Ishikawa (cell line): ENCODE results near the gene OPN5.

Source experiments
- CEBPB ChIP-seq: IDR thresholded peaks from 2 replicates; pipeline ENCODE4 v1.6.1; 2012
- CREB1 ChIP-seq: IDR thresholded peaks from 2 replicates; pipeline ENCODE4 v1.6.1; 2012; ENCODE audit warnings: low read depth
- EGR1 ChIP-seq: IDR thresholded peaks from 2 replicates; pipeline ENCODE4 v1.6.1; 2012
- EP300 ChIP-seq: IDR thresholded peaks from 2 replicates; pipeline ENCODE4 v1.6.1; 2012; ENCODE audit warnings: borderline replicate concordance
- FOXM1 ChIP-seq: IDR thresholded peaks from 2 replicates; pipeline ENCODE4 v1.6.1; 2012; ENCODE audit warnings: low read depth, borderline replicate concordance
- RAD21 ChIP-seq: IDR thresholded peaks from 2 replicates; pipeline ENCODE4 v1.6.1; 2012; ENCODE audit warnings: low read depth
- TAF1 ChIP-seq: IDR thresholded peaks from 2 replicates; pipeline ENCODE4 v1.6.1; 2012; ENCODE audit warnings: low read depth, mild to moderate bottlenecking
- TCF12 ChIP-seq: IDR thresholded peaks from 2 replicates; pipeline ENCODE4 v1.6.1; 2012; ENCODE audit warnings: low read depth
- YY1 ChIP-seq: IDR thresholded peaks from 2 replicates; pipeline ENCODE4 v1.6.1; 2012; ENCODE audit warnings: low read depth
- ZBTB7A ChIP-seq: IDR thresholded peaks from 2 replicates; pipeline ENCODE4 v1.6.1; 2012; ENCODE audit warnings: low read depth
- TF ChIP-seq, protein P1 (sequence below): IDR thresholded peaks from 2 replicates; pipeline ENCODE4 v1.6.1; 2012; ENCODE audit warnings: low read depth, mild to moderate bottlenecking

DNA sequence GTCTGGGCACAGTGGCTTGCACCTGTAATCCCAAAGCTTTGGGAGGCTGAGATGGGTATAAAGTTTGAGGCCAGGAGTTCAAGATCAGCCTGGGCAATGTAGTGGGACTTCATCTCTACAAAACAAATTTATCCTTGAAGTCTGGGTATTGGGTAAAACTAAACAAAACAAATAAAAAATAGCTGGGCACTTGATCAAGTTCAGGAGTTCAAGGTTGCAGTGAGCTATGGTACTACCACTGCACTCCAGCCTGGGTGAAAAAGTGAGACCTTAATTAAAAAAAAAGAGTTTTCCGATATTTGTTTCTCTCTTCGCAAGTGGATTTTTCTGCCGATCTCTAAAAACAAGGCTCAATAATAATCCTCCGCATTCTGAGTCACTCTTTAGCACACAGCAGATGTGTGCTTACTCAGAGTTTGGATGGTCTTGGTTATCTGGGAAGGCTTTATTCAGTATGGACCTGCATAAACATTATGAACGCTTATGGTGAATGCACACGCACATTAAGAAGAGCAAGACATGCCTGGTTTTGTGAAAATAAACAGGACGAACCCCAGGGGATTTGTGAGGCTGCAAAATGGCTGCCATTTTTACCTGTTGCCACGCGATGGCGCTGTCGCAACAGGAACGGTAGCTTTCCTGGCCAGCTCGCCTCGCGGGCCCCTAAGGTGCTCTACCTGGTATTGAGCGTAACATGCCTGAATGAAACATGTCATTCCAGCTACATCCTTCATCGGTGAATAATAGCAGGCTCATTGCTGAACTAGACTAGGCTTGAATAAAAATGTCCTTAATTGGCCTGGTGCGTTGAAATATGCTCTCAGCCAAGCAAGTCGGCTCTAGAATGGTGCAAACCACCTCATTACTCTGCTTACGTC, 6.0 kb downstream of the OPN5 start:
- TF ChIP-seq YY1 (peak; percentile 82), RAD21 (peak; percentile 97), EP300 (no peak), FOXM1 (no peak), TAF1 (no peak), EGR1 (no peak), TCF12 (no peak), CEBPB (no peak), ZBTB7A (no peak), CREB1 (no peak)
- TF ChIP-seq, protein P1, sequence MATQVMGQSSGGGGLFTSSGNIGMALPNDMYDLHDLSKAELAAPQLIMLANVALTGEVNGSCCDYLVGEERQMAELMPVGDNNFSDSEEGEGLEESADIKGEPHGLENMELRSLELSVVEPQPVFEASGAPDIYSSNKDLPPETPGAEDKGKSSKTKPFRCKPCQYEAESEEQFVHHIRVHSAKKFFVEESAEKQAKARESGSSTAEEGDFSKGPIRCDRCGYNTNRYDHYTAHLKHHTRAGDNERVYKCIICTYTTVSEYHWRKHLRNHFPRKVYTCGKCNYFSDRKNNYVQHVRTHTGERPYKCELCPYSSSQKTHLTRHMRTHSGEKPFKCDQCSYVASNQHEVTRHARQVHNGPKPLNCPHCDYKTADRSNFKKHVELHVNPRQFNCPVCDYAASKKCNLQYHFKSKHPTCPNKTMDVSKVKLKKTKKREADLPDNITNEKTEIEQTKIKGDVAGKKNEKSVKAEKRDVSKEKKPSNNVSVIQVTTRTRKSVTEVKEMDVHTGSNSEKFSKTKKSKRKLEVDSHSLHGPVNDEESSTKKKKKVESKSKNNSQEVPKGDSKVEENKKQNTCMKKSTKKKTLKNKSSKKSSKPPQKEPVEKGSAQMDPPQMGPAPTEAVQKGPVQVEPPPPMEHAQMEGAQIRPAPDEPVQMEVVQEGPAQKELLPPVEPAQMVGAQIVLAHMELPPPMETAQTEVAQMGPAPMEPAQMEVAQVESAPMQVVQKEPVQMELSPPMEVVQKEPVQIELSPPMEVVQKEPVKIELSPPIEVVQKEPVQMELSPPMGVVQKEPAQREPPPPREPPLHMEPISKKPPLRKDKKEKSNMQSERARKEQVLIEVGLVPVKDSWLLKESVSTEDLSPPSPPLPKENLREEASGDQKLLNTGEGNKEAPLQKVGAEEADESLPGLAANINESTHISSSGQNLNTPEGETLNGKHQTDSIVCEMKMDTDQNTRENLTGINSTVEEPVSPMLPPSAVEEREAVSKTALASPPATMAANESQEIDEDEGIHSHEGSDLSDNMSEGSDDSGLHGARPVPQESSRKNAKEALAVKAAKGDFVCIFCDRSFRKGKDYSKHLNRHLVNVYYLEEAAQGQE, result no peak
